ENCODE data around the gene ENTHD1.

Gene ENTHD1

GRCh38 chr22:39893526-39893925 lies at the start of gene ENTHD1:
TSS of gene ENTHD1 (minus strand) at chr22:39893760. CDS start at chr22:39887748, 6,012 bp downstream.
- TF ChIP-seq CTCF (conservative IDR thresholded peaks at IDR 0.05; ENCODE audit: low read depth, low read length) = no peak
- DNase-seq (ENCODE audit: low read depth) = no peak
- no peak within 1 kb of the TSS for H3K4me3 ChIP-seq (ENCODE audit: low read length)

GRCh38 chr22:39943337-39943736 lies 49.8 kb upstream of the ENTHD1 start:
- TF ChIP-seq CTCF (conservative IDR thresholded peaks at IDR 0.05; ENCODE audit: low read depth, low read length) = peak; percentile 16
- DNase-seq (ENCODE audit: low read depth) = no peak
- H3K4me3 ChIP-seq (ENCODE audit: low read length) = no peak overlapping the region

- H3K4me3 ChIP-seq (ENCODE audit: low read length) = no peak overlapping the region
- no peak for DNase-seq (ENCODE audit: low read depth)
- no peak for TF ChIP-seq CTCF (conservative IDR thresholded peaks at IDR 0.05; ENCODE audit: low read depth, low read length)
Measured at GRCh38 chr22:39942439-39943230, 49.1 kb upstream of the ENTHD1 start.

- no peak for DNase-seq (ENCODE audit: low read depth)
- no peak overlapping the region for H3K4me3 ChIP-seq (ENCODE audit: low read length)
- no peak for TF ChIP-seq CTCF (conservative IDR thresholded peaks at IDR 0.05; ENCODE audit: low read depth, low read length)
Measured at GRCh38 chr22:39941601-39942000, 48.0 kb upstream of the ENTHD1 start.

- TF ChIP-seq CTCF (conservative IDR thresholded peaks at IDR 0.05; ENCODE audit: low read depth, low read length) = no peak
- H3K4me3 ChIP-seq (ENCODE audit: low read length) = no peak overlapping the region
- no peak for DNase-seq (ENCODE audit: low read depth)
Measured at GRCh38 chr22:39940757-39941305, 47.3 kb upstream of the ENTHD1 start.

GRCh38 chr22:39939830-39940229 lies 46.3 kb upstream of the ENTHD1 start:
- no peak overlapping the region for H3K4me3 ChIP-seq (ENCODE audit: low read length)
- no peak for TF ChIP-seq CTCF (conservative IDR thresholded peaks at IDR 0.05; ENCODE audit: low read depth, low read length)
- no peak for DNase-seq (ENCODE audit: low read depth)

Data from retinal pigment epithelial cell (primary cell).